SW 1271 (cell line): Measurements from ENCODE around the gene SCN8A.
A peak's percentile ranks its signal among the peaks of the same experiment; 100 is the strongest.

ENCODE experiments used
- DNase-seq, 2 experiments: peaks; one replicate each; lab custom pipeline; 2025; lab: John Stamatoyannopoulos, UW

The SCN8A gene

GRCh38 chr12:51669996-51670395 is 79.0 kb downstream of the SCN8A start:
- DNase-seq = no peak

DNA sequence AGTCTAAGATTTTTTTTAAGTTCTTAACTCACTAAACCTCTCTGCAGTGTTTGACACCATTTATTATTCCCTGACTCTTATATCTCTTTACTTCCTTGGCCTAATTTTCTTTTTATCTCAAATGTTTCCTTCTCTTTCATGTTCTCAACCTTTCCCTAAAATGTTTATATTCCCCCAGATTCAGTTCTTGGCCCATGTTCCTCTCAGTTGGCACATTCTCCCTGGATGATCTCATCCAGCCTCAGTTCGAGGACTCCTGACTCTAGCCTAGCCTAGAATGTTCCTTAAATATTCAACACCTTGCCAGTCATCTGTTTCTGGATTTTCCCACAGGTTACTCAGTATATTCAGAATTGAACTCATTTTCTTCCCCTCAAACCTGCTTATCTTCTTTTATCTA is 81.3 kb downstream of the SCN8A start:
- no peak for DNase-seq

DNA sequence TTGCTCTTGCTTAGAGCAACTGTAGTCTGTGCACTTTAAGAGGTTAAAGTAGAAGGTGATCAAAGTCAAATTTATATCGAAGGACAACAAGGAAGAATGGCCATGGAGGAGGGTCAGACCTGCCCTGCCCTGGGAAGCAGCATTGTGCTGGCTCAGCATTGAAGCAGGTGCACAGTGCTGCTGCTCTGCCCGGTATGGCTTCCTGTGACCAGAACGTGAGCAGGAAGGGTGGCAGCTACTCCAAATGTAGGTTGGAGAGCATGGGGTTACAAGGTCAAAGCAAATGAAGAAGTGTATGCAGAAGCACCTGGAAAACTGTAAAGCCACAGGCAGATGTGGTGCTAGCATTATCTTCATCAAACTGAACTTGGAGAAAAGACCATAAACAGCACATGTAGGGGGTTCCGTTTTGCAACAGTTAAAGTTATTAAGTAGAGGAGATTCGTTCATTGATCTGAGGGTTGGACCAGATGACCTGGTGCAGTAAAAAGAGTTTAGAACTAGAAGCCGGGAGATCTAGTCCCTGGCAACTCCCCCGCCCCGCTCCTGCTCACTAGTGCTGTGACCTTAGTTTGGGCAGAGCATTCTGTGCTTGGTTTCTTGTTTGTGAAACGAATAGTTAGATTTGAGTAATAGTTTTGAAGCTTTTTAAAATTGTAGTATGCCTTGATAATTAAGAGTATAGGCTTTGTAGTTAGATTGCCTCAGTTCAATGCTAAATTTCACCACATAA is 84.2 kb downstream of the SCN8A start:
- DNase-seq = no peak

DNA sequence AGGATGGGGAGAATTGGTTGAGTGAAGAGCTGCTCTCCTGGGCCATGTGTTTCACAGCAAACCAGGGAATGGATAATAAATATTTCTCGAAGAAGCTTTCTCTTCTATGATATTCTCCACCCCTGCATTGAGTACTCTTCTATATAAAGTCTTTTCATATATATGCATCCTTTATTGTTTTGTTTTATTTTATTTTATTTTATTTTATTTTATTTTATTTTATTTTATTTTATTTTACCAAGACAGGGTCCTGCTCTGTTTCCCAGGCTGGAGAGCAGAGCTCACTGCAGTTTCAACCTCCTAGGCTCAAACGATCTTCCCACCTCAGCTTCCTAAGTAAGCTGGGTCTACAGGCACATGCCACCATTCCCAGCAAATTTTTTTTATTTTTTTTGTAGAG is 85.8 kb downstream of the SCN8A start:
- DNase-seq = no peak

- DNase-seq = no peak
Observed at GRCh38 chr12:51677284-51677968, 86.4 kb downstream of the SCN8A start.

- DNase-seq = peak in 1 of 2 experiments; percentile 48
Observed at GRCh38 chr12:51678086-51678724, 87.2 kb downstream of the SCN8A start.

GRCh38 chr12:51682981-51683380 is 91.9 kb downstream of the SCN8A start:
- DNase-seq = no peak

DNA sequence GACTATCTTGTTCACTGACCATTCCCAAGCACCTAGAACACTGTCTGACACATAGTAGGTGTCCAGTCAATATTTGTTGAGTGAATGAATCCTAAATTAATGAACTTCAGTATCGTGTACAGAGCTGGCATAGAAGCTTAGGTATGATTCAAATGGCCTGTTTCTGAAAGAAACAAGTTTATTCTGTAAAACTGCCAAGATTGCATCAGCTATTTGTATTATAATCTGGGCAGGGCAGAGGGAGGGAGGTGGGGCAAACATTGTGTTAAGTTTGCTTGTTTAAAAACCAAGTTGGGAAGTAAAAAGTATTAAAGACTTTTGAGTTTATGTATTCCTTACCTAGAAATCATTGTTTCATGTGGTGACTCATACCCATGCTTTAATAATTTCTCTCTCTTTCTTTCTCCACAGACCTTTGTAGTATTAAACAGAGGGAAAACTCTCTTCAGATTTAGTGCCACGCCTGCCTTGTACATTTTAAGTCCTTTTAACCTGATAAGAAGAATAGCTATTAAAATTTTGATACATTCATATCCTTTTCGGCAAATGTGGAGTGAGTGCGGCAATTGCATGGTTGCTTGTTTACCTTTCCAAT is 92.8 kb downstream of the SCN8A start:
- DNase-seq = no peak

- peak in 1 of 2 experiments; percentile 16 for DNase-seq
Observed at GRCh38 chr12:51686727-51687126, 95.7 kb downstream of the SCN8A start.

DNA sequence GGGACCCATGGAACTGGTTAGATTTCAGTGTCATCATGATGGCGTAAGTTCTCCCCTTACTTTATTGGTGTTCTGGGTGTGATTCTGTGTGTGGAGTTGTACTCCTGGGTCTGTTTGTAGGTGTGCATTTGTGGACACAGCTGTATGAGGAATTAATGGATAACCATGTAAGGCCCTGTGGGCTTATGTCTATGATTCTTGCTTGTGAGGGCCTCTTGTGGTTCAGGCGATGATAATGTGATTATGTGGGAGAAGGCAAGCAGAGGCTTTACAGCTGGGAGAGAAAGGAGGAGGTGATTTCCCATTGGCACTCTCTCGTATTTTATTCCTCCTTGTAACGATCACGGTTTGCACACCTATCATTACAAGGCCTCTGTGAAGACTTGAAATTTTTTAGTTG is 96.1 kb downstream of the SCN8A start:
- no peak for DNase-seq

GRCh38 chr12:51687614-51688013 is 96.6 kb downstream of the SCN8A start:
- no peak for DNase-seq

DNA sequence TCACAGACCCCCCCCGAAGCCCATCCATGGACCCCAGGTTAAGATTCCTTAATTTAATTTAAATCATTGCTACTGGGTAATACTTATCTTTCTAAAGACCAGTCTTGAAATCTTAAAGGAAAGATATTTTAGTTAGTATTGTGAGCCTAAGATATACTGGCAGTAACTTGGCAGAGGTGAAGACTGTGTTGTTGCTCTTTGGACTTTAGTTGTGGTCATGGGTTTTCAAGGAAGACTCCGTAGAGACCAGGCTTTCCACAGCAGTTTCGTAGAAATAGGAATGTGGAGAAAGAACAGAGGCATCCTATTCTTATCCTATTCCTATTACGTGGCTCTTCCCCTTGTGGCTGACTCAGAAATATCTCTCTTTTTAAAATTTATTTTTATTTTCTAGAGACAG is 99.0 kb downstream of the SCN8A start:
- no peak for DNase-seq

GRCh38 chr12:51692016-51692415 is 101.0 kb downstream of the SCN8A start:
- DNase-seq = no peak

GRCh38 chr12:51693569-51693968 is 102.5 kb downstream of the SCN8A start:
- DNase-seq = no peak

- no peak for DNase-seq
Observed at GRCh38 chr12:51694146-51694545, 103.1 kb downstream of the SCN8A start.

- DNase-seq = no peak
Observed at GRCh38 chr12:51695241-51696010, 104.4 kb downstream of the SCN8A start.

DNA sequence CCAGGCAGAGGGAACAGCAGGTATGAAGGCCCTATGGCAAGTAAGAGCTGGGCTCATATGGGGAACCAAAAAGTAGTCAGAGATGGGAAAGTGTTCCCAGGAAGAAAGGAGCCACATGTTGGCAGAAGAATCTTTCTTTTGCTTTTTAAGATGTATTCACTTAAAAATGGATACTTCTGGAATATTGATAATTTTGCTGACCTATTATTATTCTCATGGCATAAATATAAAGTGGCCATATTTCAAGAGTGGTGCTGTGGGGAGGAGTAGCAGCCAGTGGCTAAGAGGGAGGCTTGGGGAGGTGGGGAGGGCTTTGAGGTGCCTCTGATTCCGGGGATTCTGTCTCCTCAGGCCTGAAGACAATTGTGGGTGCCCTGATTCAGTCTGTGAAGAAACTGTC is 108.2 kb downstream of the SCN8A start:
- DNase-seq = no peak

DNA sequence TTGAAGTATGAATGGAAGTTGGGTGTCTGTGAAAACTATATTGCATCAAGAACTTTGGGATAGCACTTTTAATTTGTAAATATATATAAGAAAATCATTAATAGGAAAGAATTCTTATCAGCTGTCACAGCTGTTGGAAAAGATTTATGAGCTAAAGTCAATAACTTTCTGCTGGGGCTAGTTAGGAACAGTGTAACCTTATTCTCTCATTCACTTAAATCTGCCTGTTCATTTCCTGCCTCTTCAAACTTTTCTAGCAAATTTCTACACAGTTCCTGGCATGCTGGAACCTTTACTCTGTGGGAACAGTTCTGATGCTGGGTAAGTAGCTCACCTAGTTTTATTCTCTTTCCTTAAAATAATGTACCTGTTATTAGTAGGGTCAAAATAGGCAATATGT is 109.9 kb downstream of the SCN8A start:
- DNase-seq = no peak

DNA sequence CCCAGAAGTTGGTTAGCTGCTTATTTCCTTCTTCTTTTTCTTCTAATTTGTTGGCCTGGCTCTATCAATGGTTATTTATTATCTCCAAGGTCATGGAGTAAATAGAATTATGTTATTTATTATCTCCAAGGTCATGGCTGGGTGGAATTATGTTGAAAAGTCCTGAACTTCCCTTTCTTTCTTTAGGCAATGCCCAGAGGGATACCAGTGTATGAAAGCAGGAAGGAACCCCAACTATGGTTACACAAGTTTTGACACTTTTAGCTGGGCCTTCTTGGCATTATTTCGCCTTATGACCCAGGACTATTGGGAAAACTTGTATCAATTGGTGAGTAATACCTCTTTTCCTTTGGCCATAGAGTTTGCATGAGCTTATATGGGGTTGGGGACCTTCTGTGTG is 111.6 kb downstream of the SCN8A start:
- DNase-seq = no peak

GRCh38 chr12:51705450-51705849 is 114.4 kb downstream of the SCN8A start:
- no peak for DNase-seq

DNA sequence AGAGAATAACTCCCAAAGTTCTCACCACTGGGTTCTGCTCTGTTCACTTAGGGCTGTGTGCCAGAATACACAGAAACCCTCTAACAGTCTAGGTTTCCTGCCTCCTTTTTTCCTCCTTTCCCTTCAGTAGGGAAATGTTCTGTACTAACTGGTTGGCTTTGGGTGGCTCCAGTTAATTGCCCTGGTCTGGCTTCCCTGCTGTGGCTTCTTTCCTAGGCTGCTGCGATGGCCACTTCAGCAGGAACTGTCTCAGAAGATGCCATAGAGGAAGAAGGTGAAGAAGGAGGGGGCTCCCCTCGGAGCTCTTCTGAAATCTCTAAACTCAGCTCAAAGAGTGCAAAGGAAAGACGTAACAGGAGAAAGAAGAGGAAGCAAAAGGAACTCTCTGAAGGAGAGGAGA is 115.2 kb downstream of the SCN8A start:
- no peak for DNase-seq

DNA sequence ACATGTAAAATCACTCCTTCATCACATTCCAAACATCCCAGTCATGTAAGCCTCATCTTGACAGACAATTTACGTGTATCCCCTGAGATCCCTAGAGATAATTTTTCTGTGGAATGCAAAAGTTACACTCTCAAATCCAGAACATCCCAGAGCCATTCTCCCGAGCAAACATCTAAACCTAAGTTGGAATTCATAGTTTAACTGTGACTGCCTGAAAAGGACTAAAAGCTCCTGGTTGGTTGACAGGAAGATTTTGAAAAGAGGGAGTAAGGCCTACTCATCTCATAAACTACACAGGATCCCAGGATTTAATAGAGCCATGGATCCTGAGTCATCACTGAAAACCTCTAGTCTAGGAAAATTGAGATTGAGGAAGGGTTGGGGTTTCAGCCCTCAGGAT is 123.6 kb downstream of the SCN8A start:
- DNase-seq = no peak
